GM23338 (cell line): ENCODE data around the gene NXN. TPM values are rescaled to one million over a fixed set of nuclear protein-coding genes. Genes with fewer than 3 reads are reported as not detected.

Experiments used
- ATAC-seq: fragments of 200-7000 bp; cut with Tn5 transposase; 3 replicates; pipeline ENCODE4 v1.9.1; 2020
- DNase-seq: peaks from one replicate; pipeline ENCODE4 v3.0.0-alpha.2; 2015; ENCODE audit warnings: low spot score
- H2AFZ ChIP-seq: fragments of 200-600 bp; sonication (generic); 2 replicates; pipeline ENCODE4 v1.8.0; 2016; ENCODE audit warnings: antibody characterized with exemption, mild to moderate bottlenecking, moderate library complexity
- H3F3A ChIP-seq: fragments of 200-600 bp; sonication (generic); replicated peaks from 2 replicates; pipeline ENCODE4 v1.8.0; 2017; ENCODE audit warnings: antibody characterized with exemption, mixed run types, low read depth
- H3K27ac ChIP-seq: fragments of 200-600 bp; sonication (generic); 2 replicates; pipeline ENCODE4 v1.6.1; 2016; ENCODE audit warnings: low read depth
- H3K27me3 ChIP-seq: fragments of 200-600 bp; sonication (generic); 2 replicates; pipeline ENCODE4 v1.8.0; 2016; ENCODE audit warnings: mild to moderate bottlenecking, mixed run types, moderate library complexity; ENCODE audit not compliant: insufficient read depth
- H3K36me3 ChIP-seq: fragments of 200-600 bp; sonication (generic); 2 replicates; pipeline ENCODE4 v1.8.0; 2016; ENCODE audit warnings: mild to moderate bottlenecking; ENCODE audit not compliant: insufficient read depth
- H3K4me1 ChIP-seq: fragments of 200-600 bp; sonication (generic); 2 replicates; pipeline ENCODE4 v1.8.0; 2016; ENCODE audit warnings: mild to moderate bottlenecking, moderate library complexity; ENCODE audit not compliant: insufficient read depth
- H3K4me2 ChIP-seq: fragments of 200-600 bp; sonication (generic); 2 replicates; pipeline ENCODE4 v1.7.1; 2017; ENCODE audit warnings: mixed run types
- H3K4me3 ChIP-seq: fragments of 200-600 bp; sonication (generic); 2 replicates; pipeline ENCODE4 v1.6.1; 2016; ENCODE audit warnings: mixed run types
- H3K79me2 ChIP-seq: fragments of 200-600 bp; sonication (generic); replicated peaks from 2 replicates; pipeline ENCODE4 v1.8.0; 2017; ENCODE audit warnings: mild to moderate bottlenecking; ENCODE audit not compliant: insufficient read depth
- H3K9me2 ChIP-seq: fragments of 200-600 bp; sonication (generic); 2 replicates; pipeline ENCODE4 v1.8.0; 2017; ENCODE audit not compliant: insufficient read depth
- H4K20me1 ChIP-seq: fragments of 200-600 bp; sonication (generic); replicated peaks from 2 replicates; pipeline ENCODE4 v1.8.0; 2017; ENCODE audit warnings: mild to moderate bottlenecking; ENCODE audit not compliant: insufficient read depth
- H3K27ac Mint-ChIP-seq: 2 replicates; pipeline ENCODE4 v1.8.0; 2020; ENCODE audit warnings: inconsistent platforms, mild to moderate bottlenecking, moderate library complexity, mixed read lengths
- H3K27me3 Mint-ChIP-seq: 3 replicates; pipeline ENCODE4 v1.8.0; 2022; ENCODE audit warnings: low read depth, mild to moderate bottlenecking, moderate library complexity, mixed read lengths, inconsistent platforms; ENCODE audit not compliant: insufficient read depth, poor library complexity
- H3K36me3 Mint-ChIP-seq: 3 replicates; pipeline ENCODE4 v1.8.0; 2021; ENCODE audit warnings: low read depth, mild to moderate bottlenecking, inconsistent platforms, moderate library complexity, mixed read lengths
- H3K4me1 Mint-ChIP-seq: 3 replicates; pipeline ENCODE4 v1.8.0; 2020; ENCODE audit warnings: mild to moderate bottlenecking, inconsistent platforms, mixed read lengths
- H3K4me3 Mint-ChIP-seq: 3 replicates; pipeline ENCODE4 v1.8.0; 2021; ENCODE audit warnings: moderate library complexity, mild to moderate bottlenecking, inconsistent platforms, mixed read lengths
- H3K9me3 Mint-ChIP-seq: 3 replicates; pipeline ENCODE4 v1.8.0; 2020; ENCODE audit warnings: moderate library complexity, mild to moderate bottlenecking, inconsistent platforms, mixed read lengths
- EZH2 ChIP-seq: fragments of 200-600 bp; sonication (generic); IDR thresholded peaks from one replicate; pipeline ENCODE4 v1.8.0; 2017; ENCODE audit warnings: antibody characterized with exemption, mild to moderate bottlenecking, low read depth; ENCODE audit not compliant: unreplicated experiment
- EZH2phosphoT487 ChIP-seq: fragments of 200-600 bp; sonication (generic); IDR thresholded peaks from one replicate; pipeline ENCODE4 v1.8.1; 2018; ENCODE audit warnings: antibody characterized with exemption; ENCODE audit not compliant: unreplicated experiment
- JUNB ChIP-seq: IDR thresholded peaks from one replicate; pipeline ENCODE4 v1.6.1; 2016; ENCODE audit warnings: antibody characterized with exemption; ENCODE audit not compliant: unreplicated experiment
- NANOG ChIP-seq: IDR thresholded peaks from 2 replicates; pipeline ENCODE4 v1.6.1; 2016; ENCODE audit warnings: antibody characterized with exemption, borderline replicate concordance
- POLR2AphosphoS5 ChIP-seq: IDR thresholded peaks from 2 replicates; pipeline ENCODE4 v1.6.1; 2016; ENCODE audit warnings: antibody characterized with exemption, low read depth
- STAT1 ChIP-seq: IDR thresholded peaks from one replicate; pipeline ENCODE4 v1.6.1; 2016; ENCODE audit warnings: antibody characterized with exemption; ENCODE audit not compliant: unreplicated experiment
- ZNF114 ChIP-seq: fragments of 250-450 bp; sonication (Bioruptor Pico); IDR thresholded peaks from 2 replicates; pipeline ENCODE4 v1.5.0; 2020; ENCODE audit warnings: mild to moderate bottlenecking, moderate library complexity
- polyA plus RNA-seq: library from polyadenylated mRNA; unstranded; fragments of >200 nt; fragmentation: Nextera tagmentation; extraction: Ambion mirVana; gene quantifications from 2 replicates; pipeline ENCODE4 v1.2.1, GENCODE V29; 2016
- total RNA-seq: library from RNA; depleted of rRNA; stranded (reverse); fragments of >200 nt; shearing (Covaris generic); gene quantifications from 2 replicates; pipeline ENCODE4 v1.2.3, GENCODE V29; 2014
- TF ChIP-seq, protein P1 (sequence below): IDR thresholded peaks from 2 replicates; pipeline ENCODE4 v1.6.1; 2016; ENCODE audit warnings: antibody characterized with exemption
- TF ChIP-seq, protein P2 (sequence below): fragments of 250-450 bp; sonication (Bioruptor Pico); IDR thresholded peaks from 2 replicates; pipeline ENCODE4 v1.5.0; 2020; ENCODE audit warnings: mild to moderate bottlenecking, moderate library complexity
- TF ChIP-seq, protein P3 (sequence below), 2 experiments: fragments of 200-600 bp in 1 of 2; sonication (generic) in 1 of 2; conservative IDR thresholded peaks; 2 replicates each; pipeline versions ENCODE4 v1.5.1 to v1.6.1; 2016 to 2017; ENCODE audit warnings: antibody characterized with exemption in 2 of 2, low read depth in 2 of 2, mild to moderate bottlenecking in 2 of 2, moderate library complexity in 1 of 2

The NXN gene
- total and polyA plus RNA-seq, 2 experiments from 2014 or later, result 31.8 to 105 TPM

DNA sequence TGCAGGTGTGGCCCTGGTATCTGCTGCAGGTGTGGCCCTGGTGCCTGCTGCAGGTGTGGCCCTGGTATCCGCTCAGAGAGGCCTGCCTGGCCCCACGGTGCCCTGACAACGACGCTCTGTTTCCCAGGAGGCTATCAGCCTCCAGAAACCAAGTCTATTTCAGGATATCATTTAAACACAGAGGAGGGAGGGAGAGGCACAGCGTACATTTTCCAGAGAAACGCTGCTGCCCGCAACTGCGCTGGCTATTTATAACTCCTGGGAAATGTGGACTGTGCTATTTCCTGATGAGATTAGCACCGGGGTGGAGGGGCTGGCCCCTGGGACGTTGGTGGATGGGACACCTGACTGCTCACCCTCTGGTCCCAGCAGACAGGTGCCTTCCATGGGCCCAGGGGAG, 39.9 kb upstream of the NXN start:
- Mint-ChIP-seq H3K9me3 (no peaks in the 10 kb centered on the region), H3K27me3 (peaks cover 17% of the 10 kb centered on the region)
- no peak for ATAC-seq

More for the DNA sequence above, 39.9 kb upstream of the NXN start:
- H3K79me2 ChIP-seq, result no peaks in the 10 kb centered on the region
- H3K27me3 ChIP-seq, result no peaks in the 10 kb centered on the region
- H3K4me2 ChIP-seq, result no peak overlapping the region
- no peaks in the 10 kb centered on the region for H3K36me3 ChIP-seq
- DNase-seq, result no peak
- TF ChIP-seq POLR2AphosphoS5 (no peak), ZNF114 (no peak), JUNB (no peak), EZH2 (no peak), EZH2phosphoT487 (no peak), STAT1 (no peak), NANOG (no peak)
- TF ChIP-seq, protein P1, sequence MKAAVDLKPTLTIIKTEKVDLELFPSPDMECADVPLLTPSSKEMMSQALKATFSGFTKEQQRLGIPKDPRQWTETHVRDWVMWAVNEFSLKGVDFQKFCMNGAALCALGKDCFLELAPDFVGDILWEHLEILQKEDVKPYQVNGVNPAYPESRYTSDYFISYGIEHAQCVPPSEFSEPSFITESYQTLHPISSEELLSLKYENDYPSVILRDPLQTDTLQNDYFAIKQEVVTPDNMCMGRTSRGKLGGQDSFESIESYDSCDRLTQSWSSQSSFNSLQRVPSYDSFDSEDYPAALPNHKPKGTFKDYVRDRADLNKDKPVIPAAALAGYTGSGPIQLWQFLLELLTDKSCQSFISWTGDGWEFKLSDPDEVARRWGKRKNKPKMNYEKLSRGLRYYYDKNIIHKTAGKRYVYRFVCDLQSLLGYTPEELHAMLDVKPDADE, result no peak
- TF ChIP-seq, protein P2, sequence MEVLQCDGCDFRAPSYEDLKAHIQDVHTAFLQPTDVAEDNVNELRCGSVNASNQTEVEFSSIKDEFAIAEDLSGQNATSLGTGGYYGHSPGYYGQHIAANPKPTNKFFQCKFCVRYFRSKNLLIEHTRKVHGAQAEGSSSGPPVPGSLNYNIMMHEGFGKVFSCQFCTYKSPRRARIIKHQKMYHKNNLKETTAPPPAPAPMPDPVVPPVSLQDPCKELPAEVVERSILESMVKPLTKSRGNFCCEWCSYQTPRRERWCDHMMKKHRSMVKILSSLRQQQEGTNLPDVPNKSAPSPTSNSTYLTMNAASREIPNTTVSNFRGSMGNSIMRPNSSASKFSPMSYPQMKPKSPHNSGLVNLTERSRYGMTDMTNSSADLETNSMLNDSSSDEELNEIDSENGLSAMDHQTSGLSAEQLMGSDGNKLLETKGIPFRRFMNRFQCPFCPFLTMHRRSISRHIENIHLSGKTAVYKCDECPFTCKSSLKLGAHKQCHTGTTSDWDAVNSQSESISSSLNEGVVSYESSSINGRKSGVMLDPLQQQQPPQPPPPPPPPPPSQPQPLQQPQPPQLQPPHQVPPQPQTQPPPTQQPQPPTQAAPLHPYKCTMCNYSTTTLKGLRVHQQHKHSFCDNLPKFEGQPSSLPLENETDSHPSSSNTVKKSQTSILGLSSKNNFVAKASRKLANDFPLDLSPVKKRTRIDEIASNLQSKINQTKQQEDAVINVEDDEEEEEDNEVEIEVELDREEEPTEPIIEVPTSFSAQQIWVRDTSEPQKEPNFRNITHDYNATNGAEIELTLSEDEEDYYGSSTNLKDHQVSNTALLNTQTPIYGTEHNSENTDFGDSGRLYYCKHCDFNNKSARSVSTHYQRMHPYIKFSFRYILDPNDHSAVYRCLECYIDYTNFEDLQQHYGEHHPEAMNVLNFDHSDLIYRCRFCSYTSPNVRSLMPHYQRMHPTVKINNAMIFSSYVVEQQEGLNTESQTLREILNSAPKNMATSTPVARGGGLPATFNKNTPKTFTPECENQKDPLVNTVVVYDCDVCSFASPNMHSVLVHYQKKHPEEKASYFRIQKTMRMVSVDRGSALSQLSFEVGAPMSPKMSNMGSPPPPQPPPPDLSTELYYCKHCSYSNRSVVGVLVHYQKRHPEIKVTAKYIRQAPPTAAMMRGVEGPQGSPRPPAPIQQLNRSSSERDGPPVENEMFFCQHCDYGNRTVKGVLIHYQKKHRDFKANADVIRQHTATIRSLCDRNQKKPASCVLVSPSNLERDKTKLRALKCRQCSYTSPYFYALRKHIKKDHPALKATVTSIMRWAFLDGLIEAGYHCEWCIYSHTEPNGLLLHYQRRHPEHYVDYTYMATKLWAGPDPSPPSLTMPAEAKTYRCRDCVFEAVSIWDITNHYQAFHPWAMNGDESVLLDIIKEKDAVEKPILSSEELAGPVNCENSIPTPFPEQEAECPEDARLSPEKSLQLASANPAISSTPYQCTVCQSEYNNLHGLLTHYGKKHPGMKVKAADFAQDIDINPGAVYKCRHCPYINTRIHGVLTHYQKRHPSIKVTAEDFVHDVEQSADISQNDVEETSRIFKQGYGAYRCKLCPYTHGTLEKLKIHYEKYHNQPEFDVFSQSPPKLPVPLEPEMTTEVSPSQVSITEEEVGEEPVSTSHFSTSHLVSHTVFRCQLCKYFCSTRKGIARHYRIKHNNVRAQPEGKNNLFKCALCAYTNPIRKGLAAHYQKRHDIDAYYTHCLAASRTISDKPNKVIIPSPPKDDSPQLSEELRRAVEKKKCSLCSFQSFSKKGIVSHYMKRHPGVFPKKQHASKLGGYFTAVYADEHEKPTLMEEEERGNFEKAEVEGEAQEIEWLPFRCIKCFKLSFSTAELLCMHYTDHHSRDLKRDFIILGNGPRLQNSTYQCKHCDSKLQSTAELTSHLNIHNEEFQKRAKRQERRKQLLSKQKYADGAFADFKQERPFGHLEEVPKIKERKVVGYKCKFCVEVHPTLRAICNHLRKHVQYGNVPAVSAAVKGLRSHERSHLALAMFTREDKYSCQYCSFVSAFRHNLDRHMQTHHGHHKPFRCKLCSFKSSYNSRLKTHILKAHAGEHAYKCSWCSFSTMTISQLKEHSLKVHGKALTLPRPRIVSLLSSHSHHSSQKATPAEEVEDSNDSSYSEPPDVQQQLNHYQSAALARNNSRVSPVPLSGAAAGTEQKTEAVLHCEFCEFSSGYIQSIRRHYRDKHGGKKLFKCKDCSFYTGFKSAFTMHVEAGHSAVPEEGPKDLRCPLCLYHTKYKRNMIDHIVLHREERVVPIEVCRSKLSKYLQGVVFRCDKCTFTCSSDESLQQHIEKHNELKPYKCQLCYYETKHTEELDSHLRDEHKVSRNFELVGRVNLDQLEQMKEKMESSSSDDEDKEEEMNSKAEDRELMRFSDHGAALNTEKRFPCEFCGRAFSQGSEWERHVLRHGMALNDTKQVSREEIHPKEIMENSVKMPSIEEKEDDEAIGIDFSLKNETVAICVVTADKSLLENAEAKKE, result no peak
- TF ChIP-seq, protein P3, sequence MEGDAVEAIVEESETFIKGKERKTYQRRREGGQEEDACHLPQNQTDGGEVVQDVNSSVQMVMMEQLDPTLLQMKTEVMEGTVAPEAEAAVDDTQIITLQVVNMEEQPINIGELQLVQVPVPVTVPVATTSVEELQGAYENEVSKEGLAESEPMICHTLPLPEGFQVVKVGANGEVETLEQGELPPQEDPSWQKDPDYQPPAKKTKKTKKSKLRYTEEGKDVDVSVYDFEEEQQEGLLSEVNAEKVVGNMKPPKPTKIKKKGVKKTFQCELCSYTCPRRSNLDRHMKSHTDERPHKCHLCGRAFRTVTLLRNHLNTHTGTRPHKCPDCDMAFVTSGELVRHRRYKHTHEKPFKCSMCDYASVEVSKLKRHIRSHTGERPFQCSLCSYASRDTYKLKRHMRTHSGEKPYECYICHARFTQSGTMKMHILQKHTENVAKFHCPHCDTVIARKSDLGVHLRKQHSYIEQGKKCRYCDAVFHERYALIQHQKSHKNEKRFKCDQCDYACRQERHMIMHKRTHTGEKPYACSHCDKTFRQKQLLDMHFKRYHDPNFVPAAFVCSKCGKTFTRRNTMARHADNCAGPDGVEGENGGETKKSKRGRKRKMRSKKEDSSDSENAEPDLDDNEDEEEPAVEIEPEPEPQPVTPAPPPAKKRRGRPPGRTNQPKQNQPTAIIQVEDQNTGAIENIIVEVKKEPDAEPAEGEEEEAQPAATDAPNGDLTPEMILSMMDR (conservative IDR thresholded peaks at IDR 0.05; ENCODE audit: low read depth in 2 of 2), result no peak
- H2AFZ ChIP-seq, result no peak overlapping the region
- no peaks in the 10 kb centered on the region for H3K4me1 ChIP-seq
- Mint-ChIP-seq H3K4me3 (no peak overlapping the region), H3K36me3 (no peaks in the 10 kb centered on the region), H3K27ac (no peak overlapping the region), H3K4me1 (peaks cover 2% of the 10 kb centered on the region; the same call in 1 of the 3 replicates)
- no peak overlapping the region for H3K27ac ChIP-seq
- no peaks in the 10 kb centered on the region for H3F3A ChIP-seq
- no peak overlapping the region for H3K4me3 ChIP-seq
- no peaks in the 10 kb centered on the region for H3K9me2 ChIP-seq
- H4K20me1 ChIP-seq, result no peaks in the 10 kb centered on the region
